Suppressor macrophage treated with lipopolysaccharide for 4 hours (primary cell): ENCODE data around the gene FRMPD1.

Experiments used
- DNase-seq: peaks from one replicate; pipeline ENCODE4 v3.0.0-alpha.2; 2020

Gene FRMPD1

GRCh38 chr9:37784616-37785483 lies 134.1 kb downstream of the FRMPD1 start, which contains the start of gene EXOSC3:
EXOSC3 (minus strand) TSS chr9:37785064; CDS start chr9:37785044, 20 bp downstream.
- DNase-seq, result peak; percentile 95

- DNase-seq, result no peak
These were observed 136.3 kb downstream of the FRMPD1 start for GRCh38 chr9:37787059-37787458.

DNA sequence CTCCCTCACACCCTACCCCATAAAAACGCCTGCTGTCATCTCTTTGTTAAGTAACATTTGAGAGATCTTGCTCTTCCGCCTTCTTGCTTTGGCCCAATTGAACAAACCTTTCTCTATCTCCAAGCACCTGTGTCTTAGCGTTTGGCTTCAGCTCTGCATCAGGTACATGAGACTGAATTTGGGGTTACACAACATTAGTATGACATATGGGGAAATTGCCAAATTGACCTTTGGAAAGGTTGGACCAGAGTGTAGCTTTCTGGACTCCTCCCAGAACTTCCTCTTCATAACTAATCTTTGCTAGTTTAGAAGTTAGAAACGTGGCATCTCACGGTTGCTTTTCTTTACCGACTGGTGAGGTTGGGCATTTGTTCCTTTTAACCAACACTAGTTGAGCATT lies 137.6 kb downstream of the FRMPD1 start:
- no peak for DNase-seq

- no peak for DNase-seq
These were observed 139.3 kb downstream of the FRMPD1 start for GRCh38 chr9:37790096-37790495.

DNA sequence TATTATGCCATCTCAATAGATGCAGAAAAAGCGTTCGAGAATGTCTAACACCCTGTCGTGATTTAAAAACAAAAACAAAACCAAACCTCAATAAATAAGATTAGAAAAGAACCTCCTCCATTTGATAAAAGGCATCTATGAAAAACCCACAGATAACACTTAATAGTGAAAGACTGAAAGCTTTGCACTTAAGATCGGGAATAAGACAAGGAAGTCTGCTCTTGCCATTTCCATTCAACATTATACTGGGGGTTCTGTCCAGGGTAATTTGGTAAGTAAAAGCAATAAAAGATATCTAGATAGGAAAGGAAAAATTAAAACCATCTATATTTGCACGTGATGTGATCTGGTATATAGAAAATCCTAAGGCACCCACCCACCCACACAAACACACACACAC lies 141.4 kb downstream of the FRMPD1 start:
- no peak for DNase-seq

GRCh38 chr9:37796232-37796631 lies 145.5 kb downstream of the FRMPD1 start:
- no peak for DNase-seq
